Measurements from ENCODE around the gene RERE. TPM values are rescaled to one million over a fixed set of nuclear protein-coding genes. Genes with fewer than 3 reads are reported as not detected.

Gene RERE
- polyA plus RNA-seq, 1 of the 3 experiments (the other 2 are of a cell fraction) = 8.1 TPM

DNA sequence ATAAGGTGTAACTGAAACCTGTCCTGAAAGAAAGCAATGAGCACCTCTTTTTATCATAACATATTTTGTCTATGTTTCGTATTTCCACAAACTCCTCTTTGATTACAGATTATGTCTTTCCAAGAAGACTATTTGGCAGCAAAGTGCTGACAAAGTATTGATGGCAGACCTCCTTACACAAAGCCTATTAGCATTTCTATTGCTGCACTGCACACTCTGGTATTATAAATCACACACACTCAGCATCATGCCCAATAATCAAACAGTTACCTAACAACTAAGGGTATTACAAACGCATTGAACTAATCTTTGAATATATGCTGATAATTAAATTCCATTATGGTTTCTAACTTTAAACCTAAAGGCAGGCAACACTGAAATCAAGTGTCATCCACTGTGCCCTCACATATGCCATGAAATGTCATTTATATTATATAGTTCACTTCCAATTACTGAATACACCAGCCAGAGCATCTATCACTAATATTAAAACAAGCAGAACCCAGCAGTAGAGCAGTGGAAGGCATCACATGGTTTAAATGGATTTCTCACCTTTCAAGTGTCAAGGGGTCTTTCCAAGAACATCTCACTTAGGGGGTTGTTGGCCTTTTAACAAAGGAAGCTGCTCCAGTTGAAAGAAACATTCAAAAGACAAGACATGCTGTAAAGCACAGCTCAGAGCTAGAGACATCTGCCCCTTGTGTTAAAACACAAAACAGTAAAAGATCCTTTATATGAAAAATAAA, 239.1 kb downstream of the RERE start:
- Histone ChIP-seq H2AFZ (ENCODE audit: low read depth) (no peak overlapping the region), H3K79me2 (ENCODE audit: insufficient read depth) (peaks cover 17% of the 10 kb centered on the region; the same call in 1 of the 2 replicates), H3K4me1 (ENCODE audit: control insufficient read depth in 1 of 2, insufficient read depth in 2 of 2, low read depth in 1 of 2, low read length in 1 of 2) (peaks cover 9 to 13% of the 10 kb centered on the region in 2 experiments; a peak in 3 of 4 replicates), H3K9me3 (no peaks in the 10 kb centered on the region), H3F3A (replicated peaks; ENCODE audit: insufficient read depth) (peaks cover 5% of the 10 kb centered on the region), H4K20me1 (ENCODE audit: insufficient read depth) (no peaks in the 10 kb centered on the region), H3K27me3 (ENCODE audit: insufficient read depth) (no peaks in the 10 kb centered on the region), H3K9ac (no peak overlapping the region), H3K36me3 (replicated peaks in 1 of 2; ENCODE audit: control insufficient read depth in 1 of 2, insufficient read depth in 2 of 2, low read length in 1 of 2) (peaks cover 0 to 3% of the 10 kb centered on the region in 2 experiments), H3K27ac (ENCODE audit: low read depth in 2 of 2, low read length in 1 of 2) (no peak overlapping the region; a peak in 1 of 4 replicates), H3K9me2 (no peaks in the 10 kb centered on the region), H3K4me2 (no peak overlapping the region), H3K4me3 (ENCODE audit: low read depth in 2 of 2, low read length in 1 of 2) (no peak overlapping the region)
- 91% methylated on average over 2 of the region's 2 CpGs for WGBS (ENCODE audit: low lambda C conversion rate)
- ChIA-PET POLR2A (no interaction called here), CTCF (interaction anchor here (0.7 to 2.5 kb wide), 5 partner anchors 17 to 271 kb away, joined by 3 to 7 read pairs (median 3); no protein-coding TSS in a partner anchor)
- TF ChIP-seq, protein P1, sequence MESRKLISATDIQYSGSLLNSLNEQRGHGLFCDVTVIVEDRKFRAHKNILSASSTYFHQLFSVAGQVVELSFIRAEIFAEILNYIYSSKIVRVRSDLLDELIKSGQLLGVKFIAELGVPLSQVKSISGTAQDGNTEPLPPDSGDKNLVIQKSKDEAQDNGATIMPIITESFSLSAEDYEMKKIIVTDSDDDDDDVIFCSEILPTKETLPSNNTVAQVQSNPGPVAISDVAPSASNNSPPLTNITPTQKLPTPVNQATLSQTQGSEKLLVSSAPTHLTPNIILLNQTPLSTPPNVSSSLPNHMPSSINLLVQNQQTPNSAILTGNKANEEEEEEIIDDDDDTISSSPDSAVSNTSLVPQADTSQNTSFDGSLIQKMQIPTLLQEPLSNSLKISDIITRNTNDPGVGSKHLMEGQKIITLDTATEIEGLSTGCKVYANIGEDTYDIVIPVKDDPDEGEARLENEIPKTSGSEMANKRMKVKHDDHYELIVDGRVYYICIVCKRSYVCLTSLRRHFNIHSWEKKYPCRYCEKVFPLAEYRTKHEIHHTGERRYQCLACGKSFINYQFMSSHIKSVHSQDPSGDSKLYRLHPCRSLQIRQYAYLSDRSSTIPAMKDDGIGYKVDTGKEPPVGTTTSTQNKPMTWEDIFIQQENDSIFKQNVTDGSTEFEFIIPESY (IDR thresholded peaks at IDR 0.05; ENCODE audit: borderline replicate concordance, low read depth) = no peak
- TF ChIP-seq, protein P2, sequence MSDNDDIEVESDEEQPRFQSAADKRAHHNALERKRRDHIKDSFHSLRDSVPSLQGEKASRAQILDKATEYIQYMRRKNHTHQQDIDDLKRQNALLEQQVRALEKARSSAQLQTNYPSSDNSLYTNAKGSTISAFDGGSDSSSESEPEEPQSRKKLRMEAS (IDR thresholded peaks at IDR 0.05; ENCODE audit: low read depth) = no peak
- TF ChIP-seq NFIC (IDR thresholded peaks at IDR 0.05; ENCODE audit: borderline replicate concordance) (no peak), JUND (IDR thresholded peaks at IDR 0.05) (no peak), YY1 (IDR thresholded peaks at IDR 0.05; ENCODE audit: low read depth) (no peak), GATA2 (CRISPR knock-in tag; IDR thresholded peaks at IDR 0.05) (no peak), FOXM1 (IDR thresholded peaks at IDR 0.05; ENCODE audit: low read depth) (no peak), EP300 (IDR thresholded peaks at IDR 0.05; ENCODE audit: borderline replicate concordance in 1 of 2, low read depth in 1 of 2, low read length in 1 of 2) (no peak), RCOR1 (IDR thresholded peaks at IDR 0.05; ENCODE audit: low read length) (no peak), TEAD4 (IDR thresholded peaks at IDR 0.05; ENCODE audit: borderline replicate concordance, insufficient read depth) (no peak), ELF1 (IDR thresholded peaks at IDR 0.05) (no peak), TAF1 (IDR thresholded peaks at IDR 0.05; ENCODE audit: borderline replicate concordance, low read depth, low read length) (no peak), FOSL2 (IDR thresholded peaks at IDR 0.05; ENCODE audit: borderline replicate concordance, low read depth) (no peak), SIN3A (IDR thresholded peaks at IDR 0.05; ENCODE audit: borderline replicate concordance, low read depth, low read length) (no peak), POLR2AphosphoS5 (IDR thresholded peaks at IDR 0.05; ENCODE audit: low read depth, low read length) (no peak), SMC3 (IDR thresholded peaks at IDR 0.05; ENCODE audit: low read depth, low read length) (no peak)
- TF ChIP-seq, protein P3, sequence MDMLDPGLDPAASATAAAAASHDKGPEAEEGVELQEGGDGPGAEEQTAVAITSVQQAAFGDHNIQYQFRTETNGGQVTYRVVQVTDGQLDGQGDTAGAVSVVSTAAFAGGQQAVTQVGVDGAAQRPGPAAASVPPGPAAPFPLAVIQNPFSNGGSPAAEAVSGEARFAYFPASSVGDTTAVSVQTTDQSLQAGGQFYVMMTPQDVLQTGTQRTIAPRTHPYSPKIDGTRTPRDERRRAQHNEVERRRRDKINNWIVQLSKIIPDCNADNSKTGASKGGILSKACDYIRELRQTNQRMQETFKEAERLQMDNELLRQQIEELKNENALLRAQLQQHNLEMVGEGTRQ (IDR thresholded peaks at IDR 0.05; ENCODE audit: borderline replicate concordance, low read depth, low read length) = no peak
- TF ChIP-seq, protein P4, sequence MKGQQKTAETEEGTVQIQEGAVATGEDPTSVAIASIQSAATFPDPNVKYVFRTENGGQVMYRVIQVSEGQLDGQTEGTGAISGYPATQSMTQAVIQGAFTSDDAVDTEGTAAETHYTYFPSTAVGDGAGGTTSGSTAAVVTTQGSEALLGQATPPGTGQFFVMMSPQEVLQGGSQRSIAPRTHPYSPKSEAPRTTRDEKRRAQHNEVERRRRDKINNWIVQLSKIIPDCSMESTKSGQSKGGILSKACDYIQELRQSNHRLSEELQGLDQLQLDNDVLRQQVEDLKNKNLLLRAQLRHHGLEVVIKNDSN (IDR thresholded peaks at IDR 0.05; ENCODE audit: borderline replicate concordance, low read depth) = no peak
- no peak for DNase-seq

Data from SK-N-SH (cell line).